Measurements from ENCODE around the gene FBXW12.

The FBXW12 gene

GRCh38 chr3:48408823-48409281, 36.8 kb downstream of the FBXW12 start:
- no peak for DNase-seq

GRCh38 chr3:48409291-48410201, 37.5 kb downstream of the FBXW12 start:
- DNase-seq = no peak

- no peak for DNase-seq
These were observed 38.4 kb downstream of the FBXW12 start for GRCh38 chr3:48410205-48411040.

- DNase-seq = no peak
These were observed 39.1 kb downstream of the FBXW12 start for GRCh38 chr3:48411041-48411588.

- DNase-seq = no peak
These were observed 39.8 kb downstream of the FBXW12 start for GRCh38 chr3:48411606-48412374.

- DNase-seq = no peak
These were observed 40.5 kb downstream of the FBXW12 start for GRCh38 chr3:48412375-48413001.

- DNase-seq = no peak
These were observed 41.1 kb downstream of the FBXW12 start for GRCh38 chr3:48413086-48413485.

GRCh38 chr3:48413611-48414010, 41.6 kb downstream of the FBXW12 start:
- DNase-seq = no peak

- DNase-seq = no peak
These were observed 42.6 kb downstream of the FBXW12 start for GRCh38 chr3:48414376-48415250.

GRCh38 chr3:48415251-48415953, 43.4 kb downstream of the FBXW12 start:
- DNase-seq = no peak

- no peak for DNase-seq
These were observed 44.1 kb downstream of the FBXW12 start for GRCh38 chr3:48416091-48416505.

- DNase-seq = no peak
These were observed 44.5 kb downstream of the FBXW12 start for GRCh38 chr3:48416546-48416945.

GRCh38 chr3:48417529-48418108, 45.6 kb downstream of the FBXW12 start:
- DNase-seq = no peak

- DNase-seq = no peak
These were observed 46.1 kb downstream of the FBXW12 start for GRCh38 chr3:48418140-48418539.

GRCh38 chr3:48418651-48419050, 46.6 kb downstream of the FBXW12 start:
- DNase-seq = no peak

GRCh38 chr3:48419149-48419548, 47.1 kb downstream of the FBXW12 start:
- no peak for DNase-seq

- DNase-seq = no peak
These were observed 47.6 kb downstream of the FBXW12 start for GRCh38 chr3:48419597-48419996.

GRCh38 chr3:48420561-48420960, 48.5 kb downstream of the FBXW12 start:
- DNase-seq = no peak

- DNase-seq = no peak
These were observed 50.3 kb downstream of the FBXW12 start for GRCh38 chr3:48422272-48422671.

GRCh38 chr3:48422681-48423080, 50.7 kb downstream of the FBXW12 start:
- no peak for DNase-seq

All from fibroblast of skin of back (primary cell).